Measurements from ENCODE around the gene GNPTAB.
"Not testable (repeated sequence)": the region's sequence is repeated elsewhere in the genome, so short reads cannot be mapped to it uniquely, and the experiment has no call there.

Gene GNPTAB

DNA sequence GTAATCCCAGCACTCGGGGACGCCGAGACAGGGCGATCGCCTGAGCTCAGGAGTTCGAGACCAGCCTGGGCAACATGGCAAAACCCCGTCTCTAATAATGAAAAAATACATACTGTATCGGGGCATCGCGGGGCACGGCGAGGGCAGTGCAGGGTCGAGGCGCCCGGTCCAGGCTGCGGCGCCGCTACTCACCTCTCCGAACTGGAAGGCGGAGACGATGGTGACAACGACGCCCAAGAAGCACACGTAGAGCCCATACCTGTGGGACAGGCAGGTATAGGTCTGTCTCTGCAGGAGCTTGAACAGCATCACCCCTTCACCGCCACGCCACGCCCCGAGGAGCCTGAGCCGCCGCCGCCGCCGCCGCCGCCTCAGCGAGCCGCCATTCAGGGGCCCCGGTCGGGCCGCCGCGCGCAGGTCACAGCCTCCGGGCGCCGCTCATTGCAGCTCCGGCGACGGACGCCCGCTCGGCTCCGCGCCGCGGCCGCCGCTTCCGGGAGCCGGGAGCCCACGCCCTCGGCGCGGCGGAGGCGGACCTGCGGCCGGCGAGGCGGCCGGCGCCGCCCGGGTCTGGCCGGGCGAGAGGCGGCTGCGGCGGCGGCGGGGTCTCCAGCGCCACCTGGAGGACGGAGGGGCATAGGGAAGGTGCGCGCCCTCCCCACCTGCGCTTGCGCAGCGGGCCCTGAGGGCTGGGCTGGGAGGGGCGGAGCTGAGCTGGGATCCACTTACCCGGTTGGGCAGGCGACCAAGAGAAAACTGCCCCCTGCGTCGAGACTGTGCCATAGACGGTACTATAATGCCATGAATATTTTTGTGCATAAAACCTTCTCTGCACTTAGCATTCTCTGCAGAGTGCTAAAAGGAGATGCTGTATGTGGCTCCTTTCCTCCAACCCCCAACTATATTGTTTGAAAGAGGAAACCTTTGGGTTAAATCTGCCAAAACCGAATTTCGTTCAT is at the start of gene GNPTAB:
TSS of gene GNPTAB (minus strand) at position 593 of the 959 bp plus-strand sequence. CDS start at position 309, 284 bp downstream.
- DNase-seq = peak; percentile 74

DNA sequence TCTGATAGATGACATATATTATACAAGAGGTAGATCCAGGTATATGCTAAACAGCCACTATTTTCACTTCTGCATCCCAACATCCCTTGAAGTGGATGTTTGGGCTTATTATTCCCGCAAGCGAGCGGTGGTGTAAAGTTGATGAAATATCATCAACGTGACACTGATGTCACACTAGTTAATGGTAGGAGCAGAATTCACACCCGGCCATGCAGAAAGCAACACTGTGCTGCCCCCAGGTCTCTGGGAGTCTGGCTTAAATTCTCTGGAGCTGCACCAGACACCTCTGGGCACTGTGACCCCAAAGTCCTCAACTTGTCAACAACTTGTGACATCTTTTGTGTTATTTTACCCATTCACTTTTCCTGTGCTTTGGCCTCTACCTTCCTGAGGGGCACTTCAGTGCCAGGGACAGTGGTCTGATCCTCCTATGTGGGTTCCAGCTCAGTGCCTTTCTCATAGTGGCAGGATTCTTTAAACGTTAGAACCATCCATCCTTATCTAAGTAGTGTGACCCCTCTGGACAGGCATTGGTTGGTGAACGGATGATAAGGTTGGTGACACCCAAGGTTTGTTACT is 47.6 kb upstream of the GNPTAB start:
- no peak for DNase-seq

DNA sequence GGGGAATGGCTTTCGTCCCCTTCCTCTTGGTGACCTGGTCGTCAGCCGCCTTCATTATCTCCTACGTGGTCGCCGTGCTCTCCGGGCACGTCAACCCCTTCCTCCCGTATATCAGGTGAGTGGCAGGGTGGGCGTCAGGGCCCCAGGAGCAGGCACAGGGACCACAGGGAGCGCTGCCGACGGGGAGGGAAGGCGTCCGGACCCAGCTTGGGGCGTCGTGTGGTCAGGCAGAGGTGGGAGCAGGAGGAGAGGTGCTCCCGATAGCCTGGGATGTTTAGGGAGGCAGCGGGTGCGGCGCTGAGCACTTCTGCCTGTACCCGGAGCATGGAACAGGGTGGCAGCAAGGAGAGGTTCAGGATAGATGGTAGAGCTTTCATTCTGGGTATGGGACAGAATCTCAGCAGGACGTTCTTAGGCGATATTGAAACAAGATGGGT is 47.1 kb upstream of the GNPTAB start:
- no peak for DNase-seq

DNA sequence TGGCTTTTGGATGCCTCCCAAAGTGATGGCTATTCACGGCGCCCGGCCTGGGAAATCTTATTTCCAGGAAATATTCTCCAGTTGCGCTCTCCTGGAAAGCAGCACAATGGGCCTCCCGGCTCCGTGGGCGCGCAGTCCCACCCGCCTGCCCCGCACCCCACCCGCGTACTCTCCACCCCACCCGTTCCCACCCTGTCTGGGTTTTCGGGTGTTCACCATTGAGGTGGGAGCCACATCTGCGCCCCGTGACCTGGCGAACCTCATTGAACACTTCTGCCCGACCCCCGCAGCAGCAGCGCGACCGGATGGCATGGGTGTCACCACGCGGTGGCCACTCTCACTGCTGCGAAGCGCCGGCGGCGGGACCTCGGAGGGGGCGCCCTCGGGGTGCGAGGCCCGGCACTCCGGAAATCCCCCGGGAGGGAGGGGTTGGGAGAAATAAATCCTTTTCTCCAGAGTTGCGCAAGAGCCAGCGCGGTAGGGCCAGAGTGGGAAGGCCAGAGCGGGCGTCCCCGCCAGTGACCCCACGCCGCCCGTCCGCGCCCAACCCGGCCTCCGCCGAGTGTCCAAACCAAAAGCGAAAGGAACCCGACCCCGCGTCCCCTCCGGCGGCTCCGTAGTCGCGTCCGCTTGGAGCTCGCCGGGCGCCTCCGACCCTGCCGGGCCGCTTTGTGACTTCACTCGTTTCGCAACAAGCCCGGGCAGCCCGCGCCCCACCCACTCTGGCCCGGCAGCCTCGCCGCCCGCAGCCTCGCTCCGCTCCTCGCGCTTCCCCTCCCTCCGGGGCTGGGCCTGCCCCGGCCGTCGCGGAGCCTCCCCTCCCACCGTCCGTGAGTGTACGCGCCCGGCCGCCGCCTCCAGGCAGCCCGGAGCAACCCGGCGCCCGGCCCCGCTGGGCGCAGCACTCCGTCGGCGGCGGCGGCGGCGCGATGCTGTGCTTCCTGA is 46.4 kb upstream of the GNPTAB start, which contains the start of gene DRAM1:
TSS of gene DRAM1 (plus strand) at position 720 of the 945 bp plus-strand sequence. CDS start at position 930, 210 bp downstream.
- peak; percentile 34 for DNase-seq

DNA sequence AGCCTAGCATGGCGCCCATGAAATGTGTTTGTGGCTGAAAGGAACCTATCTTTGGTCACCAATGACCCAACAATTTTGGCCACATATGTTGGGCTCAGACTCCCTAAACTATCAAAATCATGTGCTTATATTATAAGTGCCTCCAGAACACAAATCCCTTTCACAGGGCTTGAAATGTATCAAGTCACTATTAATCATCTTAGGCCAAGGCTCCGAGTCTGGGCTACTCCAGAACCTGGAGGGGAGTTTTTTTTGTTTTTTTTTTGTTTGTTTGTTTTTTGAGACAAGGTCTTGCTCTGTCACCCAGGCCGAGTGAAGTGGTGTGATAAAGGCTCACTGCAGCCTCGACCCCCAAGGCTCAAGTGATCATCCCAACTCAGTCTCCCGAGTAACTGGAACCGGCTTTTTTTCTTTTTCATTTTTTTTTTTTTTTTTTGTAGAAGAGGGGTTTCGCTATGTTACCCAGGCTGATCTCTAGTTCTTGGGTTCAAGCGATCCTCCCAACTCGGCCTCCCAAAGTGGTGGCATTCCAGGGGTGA is 45.6 kb upstream of the GNPTAB start:
- DNase-seq = no peak

DNA sequence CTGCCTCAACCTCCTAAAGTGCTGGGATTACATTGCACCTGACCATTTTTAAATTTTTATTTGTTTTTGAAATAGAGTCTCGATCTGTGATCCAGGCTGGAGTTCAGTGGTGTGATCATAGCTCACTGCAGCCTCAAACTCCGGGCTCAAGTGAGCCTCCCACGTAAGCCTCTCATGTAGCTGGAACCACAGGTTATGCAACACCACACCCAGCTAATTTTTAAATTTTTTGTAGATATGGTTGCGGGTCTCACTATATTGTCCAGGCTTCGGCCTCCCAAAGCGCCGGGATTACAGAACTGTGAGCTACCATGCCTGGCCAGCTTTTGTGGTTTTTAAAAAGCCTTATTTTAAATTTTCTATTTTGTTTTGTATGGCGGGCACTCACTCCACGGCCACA is 44.4 kb upstream of the GNPTAB start:
- DNase-seq = no peak

DNA sequence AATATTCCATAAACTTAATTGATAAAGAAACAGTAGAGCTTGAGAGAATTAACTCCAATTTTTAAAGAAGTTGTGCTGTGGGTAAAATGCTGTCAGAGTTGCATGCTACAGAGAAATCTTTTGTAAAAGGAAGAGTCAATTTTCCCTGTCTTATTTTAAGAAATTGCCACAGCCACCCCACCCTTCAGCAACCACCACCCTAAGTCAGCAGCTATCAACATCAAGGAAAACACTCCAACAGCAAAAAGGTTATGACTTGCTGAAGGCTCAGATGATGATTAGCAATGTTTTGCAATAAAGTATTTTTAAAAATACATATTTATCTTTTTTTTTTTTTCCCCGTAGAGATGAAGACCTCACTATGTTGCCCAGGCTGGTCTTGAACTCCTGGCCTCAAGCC is 40.2 kb upstream of the GNPTAB start:
- no peak for DNase-seq

DNA sequence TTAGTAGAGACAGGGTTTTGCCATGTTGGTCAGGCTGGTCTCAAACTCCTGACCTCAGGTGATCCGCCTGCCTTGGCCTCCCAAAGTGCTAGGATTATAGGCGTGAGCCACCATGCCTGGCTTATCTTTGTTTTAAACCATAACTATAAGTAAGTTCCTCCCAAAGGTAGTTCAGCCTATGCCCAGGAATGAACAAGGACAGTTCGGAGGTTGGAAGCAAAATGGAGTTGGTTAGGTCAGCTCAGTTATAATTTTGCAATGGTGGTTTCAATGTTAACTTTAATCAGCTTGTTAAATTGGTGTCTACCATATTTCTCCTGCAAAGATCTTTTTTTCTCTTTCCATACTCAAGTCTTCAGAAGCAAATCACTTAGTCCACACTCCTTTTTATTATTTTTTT is 36.9 kb upstream of the GNPTAB start:
- not testable (repeated sequence) for DNase-seq

DNA sequence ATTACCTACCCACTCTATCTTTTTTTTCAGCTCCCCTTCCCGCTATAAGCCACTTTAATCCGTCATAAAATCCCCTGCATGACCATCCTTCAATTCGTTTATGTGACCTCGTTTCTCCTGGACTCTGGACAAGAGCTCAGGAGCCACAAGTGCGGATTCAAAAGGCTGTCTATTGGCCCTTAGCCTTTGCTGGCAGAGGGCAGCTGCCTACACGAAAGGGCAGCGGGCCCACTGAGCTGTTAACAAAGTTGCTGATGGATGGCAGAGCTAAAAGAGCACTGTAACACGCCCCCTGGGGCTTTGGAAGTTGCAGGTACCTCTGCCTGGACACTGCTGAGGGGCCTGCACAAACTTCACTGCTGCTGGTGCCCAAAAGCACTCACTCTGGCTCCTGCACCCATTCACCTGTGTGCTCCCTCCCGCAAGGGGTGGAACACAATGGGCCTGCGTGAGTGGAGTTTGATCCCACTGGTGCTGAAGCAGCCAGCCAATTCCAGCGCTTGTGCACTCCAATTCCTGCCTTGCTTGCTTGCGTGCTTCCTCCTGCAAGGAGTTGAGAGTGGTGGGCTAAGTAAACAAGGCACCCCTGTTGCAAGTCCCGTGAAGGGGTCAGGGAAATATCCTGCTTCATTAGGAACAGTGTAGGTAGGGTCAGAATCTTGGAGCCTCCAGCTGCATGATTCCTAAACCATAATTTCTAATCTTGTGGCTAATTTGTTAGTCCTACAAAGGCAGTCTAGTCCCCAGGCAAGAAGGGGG is 36.0 kb upstream of the GNPTAB start:
- DNase-seq = no peak

DNA sequence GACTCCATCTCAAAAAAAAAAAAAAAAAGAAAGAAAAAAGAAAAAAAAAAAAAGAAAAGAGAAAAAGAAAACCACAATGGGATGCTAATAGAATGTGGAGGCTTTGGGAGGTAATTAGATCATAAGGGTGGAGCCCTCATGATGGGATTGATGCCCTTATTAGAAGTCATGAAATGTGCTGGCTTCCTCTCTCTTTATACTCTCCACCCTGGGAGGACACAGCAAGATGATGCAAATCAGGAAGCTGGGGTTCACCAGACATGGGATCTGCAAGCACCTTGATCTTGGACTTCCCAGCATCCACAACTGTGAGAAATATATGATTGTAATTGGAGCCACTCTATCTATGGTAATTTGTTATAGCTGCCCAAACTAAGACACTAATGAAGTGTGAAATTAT is 33.2 kb upstream of the GNPTAB start:
- no peak for DNase-seq

DNA sequence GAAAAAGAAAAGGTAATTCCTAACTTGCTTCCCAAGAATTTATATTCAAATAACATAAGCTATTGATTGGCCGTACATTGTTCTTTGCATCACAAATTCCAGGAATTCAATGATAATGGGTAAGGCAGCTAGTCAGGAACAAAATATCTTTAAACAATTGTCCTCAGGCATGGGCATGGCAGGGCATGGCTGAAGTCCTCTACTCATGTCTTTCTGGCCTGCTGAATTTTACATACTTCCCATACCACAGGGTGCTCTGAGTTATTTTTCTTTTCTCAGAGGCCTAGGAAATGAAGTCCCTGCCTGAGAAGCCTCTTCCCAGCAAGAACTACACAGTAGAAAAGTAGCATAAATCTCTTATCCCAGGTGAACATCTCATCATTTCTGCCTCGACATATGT is 31.5 kb upstream of the GNPTAB start:
- DNase-seq = no peak

DNA sequence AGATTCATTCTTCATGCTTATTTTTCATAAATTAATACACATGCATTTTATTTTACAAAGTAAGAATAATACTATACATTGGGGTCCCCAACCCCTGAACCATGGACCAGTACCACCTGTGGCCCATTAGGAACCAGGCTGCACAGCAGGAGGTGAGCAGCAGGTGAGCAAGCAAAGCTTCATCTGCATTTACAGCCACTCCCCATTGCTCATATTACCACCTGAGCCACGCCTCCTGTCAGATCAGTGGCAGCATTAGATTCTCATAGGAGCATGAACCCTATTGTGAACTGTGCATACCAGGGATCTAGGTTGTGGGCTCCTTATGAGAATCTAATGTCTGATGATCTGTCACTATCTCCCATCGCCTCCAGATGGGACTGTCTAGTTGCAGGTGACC is 30.9 kb upstream of the GNPTAB start:
- DNase-seq = not testable (repeated sequence)

DNA sequence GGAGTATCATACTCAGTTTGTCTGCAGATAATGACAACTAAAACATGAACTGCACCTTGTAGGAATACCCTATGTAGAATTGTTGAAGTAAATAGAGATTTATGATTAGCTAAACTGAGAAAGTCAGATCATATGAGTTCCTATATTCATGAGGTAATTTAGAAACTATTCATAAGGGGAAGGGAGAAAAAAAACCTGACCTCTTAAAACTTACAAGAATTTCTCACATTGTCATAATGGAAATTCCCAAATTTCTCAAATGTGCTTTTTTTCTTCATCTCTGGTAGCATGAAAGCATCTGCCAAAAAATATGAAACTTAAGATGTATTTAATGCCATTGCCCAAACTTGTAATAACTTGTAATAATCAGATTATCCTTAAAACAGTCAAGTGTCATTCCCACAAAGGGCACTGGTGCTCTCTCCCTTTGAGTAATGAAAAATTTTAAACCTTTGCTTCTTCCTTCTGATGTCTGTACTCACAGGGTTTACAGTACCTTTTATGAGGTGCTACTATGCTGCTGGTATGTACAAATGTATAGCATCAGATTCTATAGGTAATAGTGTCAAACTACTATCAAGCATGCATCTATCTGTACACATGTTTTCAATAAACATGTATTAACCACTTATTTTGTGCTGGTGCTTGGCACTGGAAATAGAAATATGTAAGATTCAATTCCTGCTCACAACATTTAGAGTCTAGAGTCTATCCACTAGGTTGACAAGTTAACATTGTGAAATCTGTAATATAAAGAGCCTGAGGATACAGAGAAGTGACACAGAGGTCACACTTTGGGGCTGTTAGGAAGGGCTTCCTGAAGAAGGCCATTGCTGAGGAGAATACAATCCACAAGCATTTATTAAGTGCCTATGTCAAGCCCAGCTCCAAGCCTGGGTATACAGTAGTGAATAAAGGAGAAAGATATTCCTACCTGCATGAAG is 29.2 kb upstream of the GNPTAB start:
- DNase-seq = no peak

DNA sequence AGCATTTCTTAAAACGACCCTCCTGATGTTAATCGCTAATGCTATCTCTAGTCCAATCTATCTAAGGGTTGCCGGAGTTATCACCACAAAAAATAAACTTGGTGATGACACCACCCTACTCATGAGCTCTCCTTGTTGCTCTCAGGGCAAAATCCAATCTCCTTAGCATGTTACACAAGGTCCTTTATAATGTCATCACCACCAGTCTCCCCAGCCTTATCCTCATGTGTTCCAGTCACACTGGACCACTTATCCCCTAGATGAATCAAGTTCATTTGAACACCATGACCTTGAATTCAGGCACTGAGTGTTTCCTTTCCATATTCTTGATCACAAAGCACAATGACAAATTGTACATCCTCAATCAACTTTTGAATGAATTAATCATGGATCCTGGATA is 27.6 kb upstream of the GNPTAB start:
- DNase-seq = no peak

DNA sequence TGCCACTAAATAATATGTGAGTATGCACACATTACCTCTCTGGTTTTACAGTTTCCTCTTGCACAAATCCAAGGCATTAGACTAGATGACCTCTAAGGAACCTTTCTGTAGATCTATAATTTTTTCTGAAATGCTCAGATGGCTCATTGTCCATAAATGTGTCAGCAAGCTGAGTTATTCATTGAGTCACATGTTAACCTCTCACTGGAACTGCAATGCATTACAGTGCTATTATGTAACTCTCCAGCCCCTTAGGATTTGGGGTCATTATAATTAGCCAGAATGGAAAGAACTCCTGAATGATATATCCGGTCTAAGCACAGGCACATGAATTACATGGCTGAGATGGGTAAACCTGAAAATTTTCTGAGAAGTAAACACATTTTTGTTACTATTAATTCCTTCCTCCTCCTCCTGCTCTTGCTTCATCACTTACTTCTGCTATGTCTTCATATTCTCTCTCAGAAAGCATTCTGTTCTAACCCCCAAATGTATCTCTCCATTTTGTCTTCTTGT is 26.3 kb upstream of the GNPTAB start:
- DNase-seq = no peak

DNA sequence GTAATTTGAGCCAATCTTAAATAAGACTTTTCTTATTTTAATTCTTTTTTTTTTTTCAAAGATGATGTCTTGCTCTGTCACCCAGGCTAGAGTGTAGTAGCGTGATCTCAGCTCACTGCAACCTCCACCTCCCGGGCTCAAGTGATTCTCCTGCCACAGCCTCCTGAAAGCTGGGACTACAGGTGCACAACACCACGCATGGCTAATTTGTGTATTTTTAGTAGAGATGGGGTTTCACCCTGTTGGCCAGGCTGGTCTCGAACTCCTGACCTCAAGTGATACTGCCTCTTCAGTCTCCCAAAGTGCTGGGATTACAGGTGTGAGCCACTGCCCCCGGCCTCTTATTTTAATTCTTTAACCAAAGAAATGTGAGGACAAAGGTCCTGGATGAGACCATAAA is 25.9 kb upstream of the GNPTAB start:
- DNase-seq = not testable (repeated sequence)

DNA sequence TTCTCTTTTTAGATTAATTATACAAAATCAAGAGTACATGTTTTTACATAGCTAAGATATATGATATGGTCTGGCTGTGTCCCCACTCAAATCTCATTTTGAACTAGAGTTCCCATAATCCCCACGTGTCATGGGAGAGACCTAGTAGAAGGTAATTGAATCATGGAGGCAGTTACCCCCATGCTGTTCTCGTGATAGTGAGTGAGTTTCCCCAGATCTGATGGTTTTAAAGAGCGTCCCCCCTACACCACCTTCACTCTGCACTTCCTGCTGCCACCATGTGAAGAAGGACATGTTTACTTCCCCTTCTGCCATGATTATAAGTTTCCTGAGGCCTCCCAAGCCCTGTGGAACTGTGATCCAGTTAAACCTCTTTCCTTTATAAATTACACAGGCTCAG is 25.2 kb upstream of the GNPTAB start:
- no peak for DNase-seq

DNA sequence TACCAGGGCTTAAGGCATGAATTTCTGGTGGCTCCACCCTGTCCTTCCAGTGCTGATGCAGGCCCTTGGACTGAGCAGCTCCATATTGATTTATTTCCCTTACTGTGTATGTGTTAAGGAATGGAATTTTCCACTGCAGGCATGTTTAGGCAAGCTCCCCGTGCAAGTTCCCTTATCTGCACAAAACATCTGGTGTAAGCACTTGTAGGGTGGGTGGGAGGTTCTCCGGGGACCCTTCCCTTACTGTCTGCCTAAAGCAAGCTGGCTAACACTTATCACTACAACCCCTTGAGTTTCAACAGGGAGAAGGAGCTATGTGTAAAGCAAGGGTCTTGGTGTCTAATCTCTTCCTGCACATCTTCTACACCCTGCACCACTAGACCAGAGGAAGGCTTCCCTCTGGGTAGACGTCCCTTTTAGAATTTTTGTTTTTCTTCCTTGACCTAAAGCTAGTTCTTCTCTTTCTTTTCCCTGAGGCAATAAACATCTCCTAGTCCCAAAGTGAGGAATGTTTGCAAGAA is 24.7 kb upstream of the GNPTAB start:
- DNase-seq = no peak

DNA sequence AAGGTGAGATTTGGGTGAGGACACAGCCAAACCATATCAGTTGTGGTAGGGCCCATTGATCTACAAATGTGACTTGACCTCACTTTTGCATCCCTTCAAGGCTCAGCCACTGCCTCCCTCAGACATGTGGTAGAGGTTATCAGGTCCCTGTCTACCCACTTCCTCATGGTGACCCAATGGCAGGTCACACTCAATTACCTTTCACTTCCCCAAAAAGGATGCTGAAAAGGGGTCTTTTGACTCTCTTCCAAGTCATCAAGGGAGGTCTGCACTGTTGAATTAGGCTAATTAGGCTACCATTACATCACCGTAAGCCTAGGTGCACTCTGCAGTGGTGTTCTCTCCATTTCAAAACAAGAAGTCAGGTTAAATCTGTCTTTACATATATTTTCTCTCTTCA is 24.0 kb upstream of the GNPTAB start:
- no peak for DNase-seq

DNA sequence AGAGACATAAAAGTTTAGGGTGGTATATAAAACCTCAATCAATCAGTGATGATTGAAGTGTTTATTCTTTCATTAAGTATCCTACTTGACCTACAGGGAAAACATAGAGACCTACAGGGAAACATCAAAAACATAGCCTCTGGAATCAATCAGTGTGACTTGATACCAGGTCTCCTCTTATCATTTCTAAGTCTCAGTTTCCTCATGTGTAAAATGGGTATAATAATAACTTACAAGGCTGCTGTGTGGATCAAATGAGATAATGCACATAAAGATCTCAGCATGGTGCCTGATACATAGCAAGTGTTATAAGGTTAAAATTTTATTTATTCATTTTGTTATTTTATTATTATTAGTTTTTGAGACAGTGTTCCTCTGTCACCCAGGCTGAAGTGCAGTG is 22.2 kb upstream of the GNPTAB start:
- DNase-seq = no peak
